NCI-H146 treated with DMSO at 0.1 percent for 48 hours (cell line): ENCODE results near the gene VPS36.
A peak's percentile ranks its signal among the peaks of the same experiment; 100 is the strongest.
"Not testable (repeated sequence)": the region's sequence is repeated elsewhere in the genome, so short reads cannot be mapped to it uniquely, and the experiment has no call there.

Source experiments
- DNase-seq: peaks from one replicate; lab custom pipeline; 2025; ENCODE audit not compliant: unreplicated experiment; lab: John Stamatoyannopoulos, UW

VPS36 gene

GRCh38 chr13:52447354-52447753 lies 3.1 kb downstream of the VPS36 start:
- DNase-seq: no peak

GRCh38 chr13:52446265-52446664 lies 4.2 kb downstream of the VPS36 start:
- no peak for DNase-seq

GRCh38 chr13:52432456-52432855 lies 18.0 kb downstream of the VPS36 start:
- DNase-seq: no peak

GRCh38 chr13:52428295-52428694 lies 22.1 kb downstream of the VPS36 start:
- DNase-seq: peak; percentile 89

GRCh38 chr13:52421216-52421615 lies 29.2 kb downstream of the VPS36 start:
- no peak for DNase-seq

- no peak for DNase-seq
Measured at GRCh38 chr13:52419080-52419479, 31.4 kb downstream of the VPS36 start.

- DNase-seq: no peak
Measured at GRCh38 chr13:52414963-52415362, 35.5 kb downstream of the VPS36 start.

GRCh38 chr13:52414051-52414450 lies 36.4 kb downstream of the VPS36 start:
- no peak for DNase-seq

- DNase-seq: no peak
Measured at GRCh38 chr13:52412128-52412527, 38.3 kb downstream of the VPS36 start.

- DNase-seq: no peak
Measured at GRCh38 chr13:52411629-52412028, 38.8 kb downstream of the VPS36 start.

GRCh38 chr13:52408071-52408658 lies 42.3 kb downstream of the VPS36 start:
- DNase-seq: not testable (repeated sequence)

- DNase-seq: not testable (repeated sequence)
Measured at GRCh38 chr13:52407436-52407835, 43.0 kb downstream of the VPS36 start.

- DNase-seq: no peak
Measured at GRCh38 chr13:52406629-52407028, 43.8 kb downstream of the VPS36 start.

- peak; percentile 33 for DNase-seq
Measured at GRCh38 chr13:52405767-52406494, 44.5 kb downstream of the VPS36 start, which contains the start of gene THSD1. THSD1 (minus strand) TSS chr13:52406172; CDS start chr13:52402600, 3,572 bp downstream.

- DNase-seq: no peak
Measured at GRCh38 chr13:52405369-52405766, 45.1 kb downstream of the VPS36 start.

GRCh38 chr13:52399708-52400107 lies 50.7 kb downstream of the VPS36 start:
- DNase-seq: no peak

GRCh38 chr13:52399046-52399445 lies 51.4 kb downstream of the VPS36 start:
- no peak for DNase-seq

- DNase-seq: no peak
Measured at GRCh38 chr13:52395704-52396103, 54.7 kb downstream of the VPS36 start.

GRCh38 chr13:52394586-52394985 lies 55.8 kb downstream of the VPS36 start:
- DNase-seq: no peak

- no peak for DNase-seq
Measured at GRCh38 chr13:52393572-52394357, 56.7 kb downstream of the VPS36 start.

- no peak for DNase-seq
Measured at GRCh38 chr13:52387721-52388120, 62.7 kb downstream of the VPS36 start.

GRCh38 chr13:52385870-52386269 lies 64.6 kb downstream of the VPS36 start:
- DNase-seq: no peak
